ENCODE results near the gene CYLD.
A peak's percentile ranks its signal among the peaks of the same experiment; 100 is the strongest.

Gene CYLD

DNA sequence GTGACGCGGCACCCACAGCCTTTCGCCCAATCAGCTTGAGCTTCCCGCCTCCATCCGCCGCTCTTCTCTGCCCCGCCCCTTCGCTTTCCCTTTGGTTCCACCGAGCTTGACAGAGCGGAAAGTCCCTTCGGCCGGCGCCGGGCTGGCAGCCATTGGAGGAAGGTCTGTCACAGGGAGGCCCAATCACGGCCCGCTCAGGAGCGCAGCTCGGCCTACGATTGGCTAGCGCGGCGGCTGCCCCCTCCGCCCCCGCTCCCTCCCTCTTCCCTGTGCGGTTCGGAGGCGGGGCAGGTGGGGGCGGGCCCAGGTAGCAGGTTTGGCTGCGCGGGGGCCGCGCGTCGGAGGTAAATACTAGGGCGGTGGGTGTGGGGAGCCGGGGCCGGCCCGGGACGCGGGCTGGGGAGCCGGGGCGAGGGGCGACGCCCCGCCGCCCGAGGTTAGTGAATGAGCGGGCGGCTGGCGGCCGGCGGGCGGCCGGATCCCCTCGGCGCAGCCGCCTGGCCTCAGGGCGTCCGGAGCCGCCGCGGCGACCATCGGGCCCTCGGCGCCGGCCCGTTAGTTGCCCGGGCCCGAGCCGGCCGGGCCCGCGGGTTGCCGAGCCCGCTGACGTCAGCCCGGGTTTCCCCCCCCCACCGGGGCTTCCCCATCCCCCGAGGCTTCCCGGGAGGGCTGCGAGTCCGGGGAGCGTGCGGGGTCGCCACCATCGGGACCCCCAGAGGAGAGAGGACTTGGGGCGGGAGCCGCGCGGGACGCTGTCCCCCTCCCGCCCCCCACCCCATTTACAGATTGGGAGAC, at the start of gene CYLD (continued):
- TF ChIP-seq ZEB2 (tag by site-specific recombination; IDR thresholded peaks at IDR 0.05) (peak; percentile 39; the same call in 1 of the 2 replicates), GLIS2 (tag by site-specific recombination; IDR thresholded peaks at IDR 0.05) (peak; percentile 35; the same call in 1 of the 2 replicates), ZNF747 (tag by site-specific recombination; IDR thresholded peaks at IDR 0.05) (no peak), ZNF157 (tag by site-specific recombination; IDR thresholded peaks at IDR 0.05) (no peak), ZNF169 (tag by site-specific recombination; IDR thresholded peaks at IDR 0.05) (no peak), KLF7 (tag by site-specific recombination; IDR thresholded peaks at IDR 0.05; ENCODE audit: borderline replicate concordance) (no peak)

DNA sequence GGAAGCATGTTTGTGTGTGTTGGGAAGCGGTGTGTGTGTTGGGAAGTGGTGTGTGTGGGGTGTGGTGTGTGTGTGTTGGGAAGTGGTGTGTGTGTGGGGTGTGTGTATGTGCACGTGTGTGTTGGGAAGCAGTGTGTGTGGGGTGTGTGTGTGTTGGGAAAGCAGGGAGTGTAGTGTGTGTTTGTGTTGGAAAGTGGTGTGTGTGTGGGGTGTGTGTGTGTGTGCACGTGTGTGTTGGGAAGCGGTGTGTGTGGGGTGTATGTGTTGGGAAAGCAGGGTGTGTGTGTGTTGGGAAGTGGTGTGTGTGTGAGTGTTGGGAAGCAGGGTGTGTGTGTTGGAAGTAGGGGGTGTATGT, 49.3 kb upstream of the CYLD start:
- Histone ChIP-seq H3K4me1 (ENCODE audit: control insufficient read depth, insufficient read depth, low read length) (no peaks in the 10 kb centered on the region), H3K27ac (ENCODE audit: extremely low read depth, low read depth, low read length) (no peak overlapping the region), H3K36me3 (ENCODE audit: control insufficient read depth in 2 of 2, insufficient read depth in 1 of 2, low read length in 2 of 2) (no peaks in the 10 kb centered on the region), H3K4me3 (ENCODE audit: low read depth, low read length) (no peak overlapping the region), H3K9me3 (ENCODE audit: control insufficient read depth, insufficient read depth, low read depth, low read length) (no peaks in the 10 kb centered on the region)
- POLR2A ChIA-PET = no interaction called here
- 0 out of 2 replicates have a peak, but pooled peaks have one; percentile 26 for TF ChIP-seq ZNF157 (tag by site-specific recombination; IDR thresholded peaks at IDR 0.05)
- no peak for TF ChIP-seq HOXD13 (CRISPR knock-in tag; IDR thresholded peaks at IDR 0.05; ENCODE audit: borderline replicate concordance)
- TF ChIP-seq, protein P1, sequence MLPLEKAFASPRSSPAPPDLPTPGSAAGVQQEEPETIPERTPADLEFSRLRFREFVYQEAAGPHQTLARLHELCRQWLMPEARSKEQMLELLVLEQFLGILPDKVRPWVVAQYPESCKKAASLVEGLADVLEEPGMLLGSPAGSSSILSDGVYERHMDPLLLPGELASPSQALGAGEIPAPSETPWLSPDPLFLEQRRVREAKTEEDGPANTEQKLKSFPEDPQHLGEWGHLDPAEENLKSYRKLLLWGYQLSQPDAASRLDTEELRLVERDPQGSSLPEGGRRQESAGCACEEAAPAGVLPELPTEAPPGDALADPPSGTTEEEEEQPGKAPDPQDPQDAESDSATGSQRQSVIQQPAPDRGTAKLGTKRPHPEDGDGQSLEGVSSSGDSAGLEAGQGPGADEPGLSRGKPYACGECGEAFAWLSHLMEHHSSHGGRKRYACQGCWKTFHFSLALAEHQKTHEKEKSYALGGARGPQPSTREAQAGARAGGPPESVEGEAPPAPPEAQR (tag by site-specific recombination; IDR thresholded peaks at IDR 0.05) = 0 out of 2 replicates have a peak, but pooled peaks have one; percentile 22
- 0 out of 2 replicates have a peak, but pooled peaks have one; percentile 21 for TF ChIP-seq YY2 (tag by site-specific recombination; IDR thresholded peaks at IDR 0.05)
- peak; percentile 30; the same call in 1 of the 2 replicates for TF ChIP-seq ZNF266 (tag by site-specific recombination; IDR thresholded peaks at IDR 0.05; ENCODE audit: low read depth)
- no peak for TF ChIP-seq ZNF629 (tag by site-specific recombination; IDR thresholded peaks at IDR 0.05)
- no peak for TF ChIP-seq ZNF169 (tag by site-specific recombination; IDR thresholded peaks at IDR 0.05)
- TF ChIP-seq, protein P2, sequence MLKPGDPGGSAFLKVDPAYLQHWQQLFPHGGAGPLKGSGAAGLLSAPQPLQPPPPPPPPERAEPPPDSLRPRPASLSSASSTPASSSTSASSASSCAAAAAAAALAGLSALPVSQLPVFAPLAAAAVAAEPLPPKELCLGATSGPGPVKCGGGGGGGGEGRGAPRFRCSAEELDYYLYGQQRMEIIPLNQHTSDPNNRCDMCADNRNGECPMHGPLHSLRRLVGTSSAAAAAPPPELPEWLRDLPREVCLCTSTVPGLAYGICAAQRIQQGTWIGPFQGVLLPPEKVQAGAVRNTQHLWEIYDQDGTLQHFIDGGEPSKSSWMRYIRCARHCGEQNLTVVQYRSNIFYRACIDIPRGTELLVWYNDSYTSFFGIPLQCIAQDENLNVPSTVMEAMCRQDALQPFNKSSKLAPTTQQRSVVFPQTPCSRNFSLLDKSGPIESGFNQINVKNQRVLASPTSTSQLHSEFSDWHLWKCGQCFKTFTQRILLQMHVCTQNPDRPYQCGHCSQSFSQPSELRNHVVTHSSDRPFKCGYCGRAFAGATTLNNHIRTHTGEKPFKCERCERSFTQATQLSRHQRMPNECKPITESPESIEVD (tag by site-specific recombination; IDR thresholded peaks at IDR 0.05) = no peak
- no peak for TF ChIP-seq ZNF274 (IDR thresholded peaks at IDR 0.05; ENCODE audit: low read length)
- peak; percentile 65; the same call in 1 of the 2 replicates for TF ChIP-seq ZNF274 (tag by site-specific recombination; IDR thresholded peaks at IDR 0.05; ENCODE audit: borderline replicate concordance)
- 0 out of 2 replicates have a peak, but pooled peaks have one; percentile 7 for TF ChIP-seq KLF9 (tag by site-specific recombination; IDR thresholded peaks at IDR 0.05; ENCODE audit: low read depth)
- peak; percentile 74 for TF ChIP-seq ZNF791 (tag by site-specific recombination; IDR thresholded peaks at IDR 0.05)
- no peak for TF ChIP-seq ZSCAN23 (tag by site-specific recombination; IDR thresholded peaks at IDR 0.05)
- no peak for TF ChIP-seq ZNF174 (tag by site-specific recombination; IDR thresholded peaks at IDR 0.05)
- TF ChIP-seq ZNF707 (tag by site-specific recombination; IDR thresholded peaks at IDR 0.05) = 0 out of 2 replicates have a peak, but pooled peaks have one; percentile 6
- 0 out of 2 replicates have a peak, but pooled peaks have one; percentile 16 for TF ChIP-seq ZNF23 (tag by site-specific recombination; IDR thresholded peaks at IDR 0.05; ENCODE audit: borderline replicate concordance)
- no peak for TF ChIP-seq ZNF777 (tag by site-specific recombination; IDR thresholded peaks at IDR 0.05; ENCODE audit: borderline replicate concordance)
- 0 out of 2 replicates have a peak, but pooled peaks have one; percentile 6 for TF ChIP-seq KLF1 (tag by site-specific recombination; IDR thresholded peaks at IDR 0.05)
- no peak for TF ChIP-seq ZNF626 (tag by site-specific recombination; IDR thresholded peaks at IDR 0.05)
- 0 out of 2 replicates have a peak, but pooled peaks have one; percentile 32 for TF ChIP-seq ZNF776 (tag by site-specific recombination; IDR thresholded peaks at IDR 0.05; ENCODE audit: borderline replicate concordance)
- CTCF ChIA-PET = no interaction called here

All from HEK293 (cell line).